AG09319 (cell line): ENCODE measurements around the gene SPIN4.
A peak's percentile ranks its signal among the peaks of the same experiment; 100 is the strongest.
"Not testable (repeated sequence)": the region's sequence is repeated elsewhere in the genome, so short reads cannot be mapped to it uniquely, and the experiment has no call there.

Experiments
- DNase-seq: peaks from one replicate; pipeline ENCODE4 v3.0.0-alpha.2; 2010; ENCODE audit warnings: low read depth; ENCODE audit errors: extremely low read depth
- TF ChIP-seq, protein P1 (sequence below): IDR thresholded peaks from 2 replicates; pipeline ENCODE4 v1.5.1; 2011; ENCODE audit warnings: low read depth, mild to moderate bottlenecking, inconsistent platforms, low read length, moderate library complexity

Gene SPIN4

GRCh38 chrX:63350941-63351616, at the start of gene SPIN4:
Gene SPIN4, minus strand, starts transcription at chrX:63351332. Its CDS starts 513 bp downstream, at chrX:63350819.
- DNase-seq = peak; percentile 56
- TF ChIP-seq, protein P1, sequence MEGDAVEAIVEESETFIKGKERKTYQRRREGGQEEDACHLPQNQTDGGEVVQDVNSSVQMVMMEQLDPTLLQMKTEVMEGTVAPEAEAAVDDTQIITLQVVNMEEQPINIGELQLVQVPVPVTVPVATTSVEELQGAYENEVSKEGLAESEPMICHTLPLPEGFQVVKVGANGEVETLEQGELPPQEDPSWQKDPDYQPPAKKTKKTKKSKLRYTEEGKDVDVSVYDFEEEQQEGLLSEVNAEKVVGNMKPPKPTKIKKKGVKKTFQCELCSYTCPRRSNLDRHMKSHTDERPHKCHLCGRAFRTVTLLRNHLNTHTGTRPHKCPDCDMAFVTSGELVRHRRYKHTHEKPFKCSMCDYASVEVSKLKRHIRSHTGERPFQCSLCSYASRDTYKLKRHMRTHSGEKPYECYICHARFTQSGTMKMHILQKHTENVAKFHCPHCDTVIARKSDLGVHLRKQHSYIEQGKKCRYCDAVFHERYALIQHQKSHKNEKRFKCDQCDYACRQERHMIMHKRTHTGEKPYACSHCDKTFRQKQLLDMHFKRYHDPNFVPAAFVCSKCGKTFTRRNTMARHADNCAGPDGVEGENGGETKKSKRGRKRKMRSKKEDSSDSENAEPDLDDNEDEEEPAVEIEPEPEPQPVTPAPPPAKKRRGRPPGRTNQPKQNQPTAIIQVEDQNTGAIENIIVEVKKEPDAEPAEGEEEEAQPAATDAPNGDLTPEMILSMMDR = no peak

- DNase-seq = no peak
- TF ChIP-seq, protein P1 = no peak
Observed at GRCh38 chrX:63400340-63400739, 49.2 kb upstream of the SPIN4 start.

- TF ChIP-seq, protein P1 = no peak
- DNase-seq = no peak
Observed at GRCh38 chrX:63394872-63395271, 43.7 kb upstream of the SPIN4 start.

- DNase-seq = not testable (repeated sequence)
Observed at GRCh38 chrX:63393094-63393493, 42.0 kb upstream of the SPIN4 start.

- no peak for DNase-seq
- TF ChIP-seq, protein P1 = no peak
Observed at GRCh38 chrX:63387411-63387810, 36.3 kb upstream of the SPIN4 start.

DNA sequence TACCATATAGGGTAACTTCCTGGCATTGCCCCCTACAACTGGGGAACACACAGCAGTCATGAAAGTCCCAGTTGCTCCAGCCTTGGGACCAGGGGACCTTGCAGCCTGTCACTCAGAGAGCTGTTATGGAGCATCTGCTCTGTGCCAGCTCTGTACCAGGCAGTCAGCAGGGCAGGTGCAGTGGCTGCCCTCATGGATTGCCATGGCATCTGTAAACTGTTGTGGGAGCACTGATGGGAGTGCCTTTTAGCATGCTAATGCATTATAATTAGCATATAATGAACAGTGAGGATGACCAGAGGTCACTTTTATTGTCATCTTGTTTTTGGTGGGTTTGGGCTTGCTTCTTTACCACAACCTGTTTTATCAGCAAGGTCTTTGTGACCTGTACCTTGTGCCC, 33.1 kb upstream of the SPIN4 start:
- DNase-seq = not testable (repeated sequence)

GRCh38 chrX:63373012-63373411, 21.9 kb upstream of the SPIN4 start:
- DNase-seq = not testable (repeated sequence)

GRCh38 chrX:63367699-63368098, 16.6 kb upstream of the SPIN4 start:
- DNase-seq = not testable (repeated sequence)

GRCh38 chrX:63363788-63364187, 12.7 kb upstream of the SPIN4 start:
- no peak for DNase-seq
- TF ChIP-seq, protein P1 = no peak

GRCh38 chrX:63361494-63361893, 10.4 kb upstream of the SPIN4 start:
- no peak for DNase-seq
- TF ChIP-seq, protein P1 = no peak
